Peyer's patch (tissue), 4 donors: ENCODE data around the gene DPYSL5.

Experiments
- CTCF ChIP-seq, 6 experiments: fragments of 450-650 bp in 4 of 6; fragments of 200-600 bp in 2 of 6; sonication (generic) in 1 of 6; IDR thresholded peaks; one replicate each; pipeline ENCODE4 v1.5.1; 2017 to 2019; ENCODE audit warnings: antibody characterized with exemption in 6 of 6, mild to moderate bottlenecking in 3 of 6, moderate library complexity in 1 of 6
- POLR2A ChIP-seq, 2 donors: fragments of 450-650 bp; IDR thresholded peaks; one replicate each; pipeline ENCODE4 v1.5.1; 2017; ENCODE audit warnings: antibody characterized with exemption in 2 of 2, mild to moderate bottlenecking in 2 of 2, moderate library complexity in 2 of 2

- TF ChIP-seq CTCF (IDR thresholded peaks at IDR 0.05) (no peak), POLR2A (IDR thresholded peaks at IDR 0.05) (no peak)
These were observed 87.1 kb downstream of the DPYSL5 start for GRCh38 chr2:26934985-26935384.
